GM06990 (cell line): ENCODE results near the gene CAMK4.

Source experiments
- DNase-seq: peaks from one replicate; pipeline ENCODE4 v3.0.0-alpha.2; 2011; ENCODE audit not compliant: insufficient read length; ENCODE audit errors: extremely low read depth
- H3K27me3 ChIP-seq: replicated peaks from 2 replicates; pipeline ENCODE4 v1.6.0; 2011; ENCODE audit warnings: low read length; ENCODE audit not compliant: control insufficient read depth, insufficient read depth
- H3K36me3 ChIP-seq: 2 replicates; pipeline ENCODE4 v1.5.1; 2011; ENCODE audit warnings: low read length; ENCODE audit not compliant: control insufficient read depth, insufficient read depth
- H3K4me3 ChIP-seq: replicated peaks from 2 replicates; pipeline ENCODE4 v1.5.1; 2011; ENCODE audit warnings: low read depth, mild to moderate bottlenecking, control low read depth, low read length
- TF ChIP-seq, protein P1 (sequence below): IDR thresholded peaks from 2 replicates; pipeline ENCODE4 v1.5.1; 2011; ENCODE audit warnings: low read length, control low read depth, mild to moderate bottlenecking, inconsistent platforms; ENCODE audit not compliant: insufficient read depth, poor library complexity, severe bottlenecking

The CAMK4 gene

DNA sequence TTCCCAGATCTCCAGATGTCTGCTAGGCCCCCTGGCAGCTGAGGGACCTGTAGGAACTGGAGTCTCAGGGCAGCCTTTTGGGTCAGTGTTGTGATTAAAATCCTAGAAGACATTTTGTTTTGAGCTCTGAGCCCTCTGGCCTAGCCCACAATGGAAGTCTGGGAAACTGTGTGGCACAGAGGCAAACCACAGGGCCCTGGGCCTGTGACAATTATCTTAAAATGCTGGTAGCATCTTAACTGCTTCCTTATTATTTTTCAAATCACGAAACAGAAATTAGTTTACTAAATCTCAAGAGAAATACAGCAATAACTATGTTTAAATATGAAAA lies 162.6 kb downstream of the CAMK4 start:
- H3K27me3 ChIP-seq: no peaks in the 10 kb centered on the region
- TF ChIP-seq, protein P1, sequence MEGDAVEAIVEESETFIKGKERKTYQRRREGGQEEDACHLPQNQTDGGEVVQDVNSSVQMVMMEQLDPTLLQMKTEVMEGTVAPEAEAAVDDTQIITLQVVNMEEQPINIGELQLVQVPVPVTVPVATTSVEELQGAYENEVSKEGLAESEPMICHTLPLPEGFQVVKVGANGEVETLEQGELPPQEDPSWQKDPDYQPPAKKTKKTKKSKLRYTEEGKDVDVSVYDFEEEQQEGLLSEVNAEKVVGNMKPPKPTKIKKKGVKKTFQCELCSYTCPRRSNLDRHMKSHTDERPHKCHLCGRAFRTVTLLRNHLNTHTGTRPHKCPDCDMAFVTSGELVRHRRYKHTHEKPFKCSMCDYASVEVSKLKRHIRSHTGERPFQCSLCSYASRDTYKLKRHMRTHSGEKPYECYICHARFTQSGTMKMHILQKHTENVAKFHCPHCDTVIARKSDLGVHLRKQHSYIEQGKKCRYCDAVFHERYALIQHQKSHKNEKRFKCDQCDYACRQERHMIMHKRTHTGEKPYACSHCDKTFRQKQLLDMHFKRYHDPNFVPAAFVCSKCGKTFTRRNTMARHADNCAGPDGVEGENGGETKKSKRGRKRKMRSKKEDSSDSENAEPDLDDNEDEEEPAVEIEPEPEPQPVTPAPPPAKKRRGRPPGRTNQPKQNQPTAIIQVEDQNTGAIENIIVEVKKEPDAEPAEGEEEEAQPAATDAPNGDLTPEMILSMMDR: no peak
- no peak for DNase-seq
- H3K4me3 ChIP-seq: no peak overlapping the region
- H3K36me3 ChIP-seq: no peaks in the 10 kb centered on the region; the same call in 1 of the 2 replicates

DNA sequence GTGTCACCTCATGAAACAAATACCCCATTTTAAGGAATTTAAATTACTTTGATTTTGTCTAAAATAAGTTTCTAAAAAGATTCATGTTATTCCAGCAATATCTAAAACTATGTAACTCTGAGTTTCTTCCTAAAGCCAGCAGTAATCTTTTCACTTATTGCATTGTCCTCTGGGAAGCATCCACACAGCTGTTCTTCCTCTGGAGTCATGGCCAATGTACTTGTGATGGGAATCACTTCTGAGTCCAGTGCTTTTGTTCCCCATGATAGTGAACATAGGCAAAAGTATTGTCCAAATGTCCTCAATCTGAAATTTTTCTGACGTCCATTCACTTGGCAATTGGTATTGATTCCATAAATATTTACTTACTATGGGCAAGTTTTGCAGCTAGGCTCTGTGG lies 163.2 kb downstream of the CAMK4 start:
- DNase-seq: no peak
- TF ChIP-seq, protein P1: no peak
- no peaks in the 10 kb centered on the region for H3K27me3 ChIP-seq
- no peaks in the 10 kb centered on the region; the same call in 1 of the 2 replicates for H3K36me3 ChIP-seq
- no peak overlapping the region for H3K4me3 ChIP-seq

DNA sequence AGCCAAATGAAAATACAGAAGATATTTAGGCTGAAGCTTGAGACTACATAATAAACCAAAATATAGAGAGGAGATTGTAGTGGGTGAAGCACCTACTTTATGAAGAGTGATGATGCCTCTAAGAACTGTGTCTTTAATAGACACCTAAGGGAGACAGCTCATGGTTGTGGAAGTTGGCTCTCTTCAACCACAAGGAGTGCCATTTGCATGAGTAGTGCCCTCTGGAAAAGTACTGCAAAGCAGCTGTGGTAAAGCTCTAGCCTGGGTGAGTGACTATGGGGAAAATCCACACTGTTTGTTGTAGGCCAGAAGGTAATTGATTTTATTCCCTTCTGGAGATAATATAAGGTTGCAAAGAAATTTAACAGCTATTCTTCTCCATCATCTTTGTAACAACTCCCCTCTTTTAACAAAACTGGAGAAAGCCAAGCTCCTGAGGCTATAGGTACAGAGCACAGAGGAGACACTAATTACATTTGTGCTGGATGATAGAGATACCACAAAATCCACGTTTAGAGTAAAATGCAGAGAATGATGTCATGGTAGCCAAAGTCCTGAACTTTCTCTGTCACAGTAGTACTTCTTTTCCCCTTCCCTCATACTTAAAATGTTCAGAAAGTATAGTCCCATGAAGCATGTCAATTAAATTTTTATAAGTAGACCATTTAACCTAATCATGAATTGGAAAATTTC lies 165.4 kb downstream of the CAMK4 start:
- no peak for DNase-seq
- TF ChIP-seq, protein P1: no peak
- Histone ChIP-seq H3K36me3 (no peaks in the 10 kb centered on the region; the same call in 1 of the 2 replicates), H3K4me3 (no peak overlapping the region), H3K27me3 (no peaks in the 10 kb centered on the region)

DNA sequence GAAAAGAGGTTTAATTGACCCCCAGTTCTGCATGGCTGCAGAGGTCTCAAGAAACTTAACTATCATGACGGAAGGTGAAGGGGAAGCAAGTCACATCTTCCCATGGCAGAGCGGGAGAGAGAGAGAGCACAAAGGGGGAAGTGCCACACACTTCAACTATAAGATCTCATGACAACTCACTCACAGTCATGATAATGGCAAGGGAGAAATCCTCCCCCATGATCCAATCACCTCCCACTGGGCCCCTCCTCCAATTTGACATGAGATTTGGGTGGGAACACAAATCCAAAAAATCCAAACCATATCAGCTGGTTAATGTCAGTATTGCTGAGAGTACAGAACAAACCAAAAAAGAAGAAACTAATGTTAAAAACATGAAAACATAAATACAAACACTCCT lies 168.0 kb downstream of the CAMK4 start:
- TF ChIP-seq, protein P1: no peak
- H3K27me3 ChIP-seq: no peaks in the 10 kb centered on the region
- no peak for DNase-seq
- H3K36me3 ChIP-seq: no peaks in the 10 kb centered on the region
- no peak overlapping the region for H3K4me3 ChIP-seq

DNA sequence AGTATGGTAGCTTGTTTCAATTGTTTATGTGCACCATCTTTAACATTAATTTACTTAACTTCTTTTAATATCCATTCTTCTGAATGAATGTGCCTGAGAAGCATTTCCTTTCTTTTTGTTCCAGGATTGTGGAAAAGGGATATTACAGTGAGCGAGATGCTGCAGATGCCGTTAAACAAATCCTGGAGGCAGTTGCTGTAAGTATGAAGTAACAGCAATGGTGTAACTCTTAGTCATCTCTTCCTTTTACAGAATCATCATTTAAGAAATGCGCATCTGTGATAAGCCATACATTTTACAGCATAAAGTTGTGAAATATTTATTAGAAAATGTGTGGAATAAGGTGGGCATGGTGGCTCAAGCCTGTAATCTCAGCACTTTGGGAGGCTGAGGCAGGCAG lies 170.4 kb downstream of the CAMK4 start:
- DNase-seq: no peak
- Histone ChIP-seq H3K27me3 (no peaks in the 10 kb centered on the region), H3K36me3 (no peaks in the 10 kb centered on the region), H3K4me3 (no peak overlapping the region)
- TF ChIP-seq, protein P1: no peak

DNA sequence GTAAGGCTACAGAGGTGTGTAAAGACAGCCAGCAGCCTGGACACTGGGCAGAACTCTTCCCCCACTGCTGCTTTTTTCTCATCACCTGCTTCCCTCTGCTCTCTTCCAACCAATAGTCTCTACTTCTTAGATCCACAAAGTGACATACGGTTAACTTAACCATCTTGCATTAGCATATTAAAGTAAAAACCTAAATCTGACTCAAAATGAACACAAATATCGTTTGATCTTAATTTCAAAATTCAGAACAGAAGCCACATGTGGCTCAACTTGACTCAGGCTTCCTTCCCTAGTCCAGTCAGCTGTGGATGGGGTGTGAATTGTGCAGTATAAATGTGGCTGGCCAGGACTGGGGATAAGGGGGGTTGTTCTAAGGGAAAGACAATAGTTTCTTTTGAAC lies 173.8 kb downstream of the CAMK4 start:
- TF ChIP-seq, protein P1: no peak
- Histone ChIP-seq H3K4me3 (no peak overlapping the region), H3K36me3 (no peaks in the 10 kb centered on the region), H3K27me3 (no peaks in the 10 kb centered on the region)
- no peak for DNase-seq
